Measurements from ENCODE around the gene DDB1.
A peak's percentile ranks its signal among the peaks of the same experiment; 100 is the strongest.
"Not testable (repeated sequence)": the region's sequence is repeated elsewhere in the genome, so short reads cannot be mapped to it uniquely, and the experiment has no call there.

The DDB1 gene

GRCh38 chr11:61254403-61255025, 78.4 kb downstream of the DDB1 start:
- no peak for DNase-seq (ENCODE audit: low read depth)
- no peak overlapping the region for H3K4me3 ChIP-seq (ENCODE audit: control insufficient read depth, low read depth, low read length)

DNA sequence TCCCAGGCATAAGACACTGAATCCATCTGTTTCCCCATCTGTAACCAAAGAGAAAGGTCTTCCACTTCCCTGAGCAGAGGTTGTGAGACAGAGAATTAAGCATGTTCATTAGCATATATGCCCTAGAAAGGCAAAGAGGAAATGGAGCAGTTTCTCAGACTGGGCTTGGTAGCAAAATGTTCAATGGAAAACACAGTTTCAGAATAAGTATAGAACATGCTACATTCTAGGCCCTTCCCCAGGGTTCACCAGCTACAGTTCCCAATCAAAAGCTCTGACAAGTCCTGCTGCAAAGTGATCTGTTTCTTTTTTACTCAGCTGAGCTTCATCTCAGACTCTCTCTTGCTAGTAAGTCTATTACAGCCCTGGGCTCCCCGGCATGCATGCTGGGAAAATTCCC, 80.6 kb downstream of the DDB1 start:
- H3K4me3 ChIP-seq (ENCODE audit: control insufficient read depth, low read depth, low read length); DNase-seq (ENCODE audit: low read depth): not testable (repeated sequence)

More at GRCh38 chr11:61254403-61255025, 78.4 kb downstream of the DDB1 start:
- peak; percentile 97 for TF ChIP-seq CTCF (IDR thresholded peaks at IDR 0.05; ENCODE audit: control insufficient read depth, insufficient read depth, low read depth, low read length, missing control alignments)

DNA sequence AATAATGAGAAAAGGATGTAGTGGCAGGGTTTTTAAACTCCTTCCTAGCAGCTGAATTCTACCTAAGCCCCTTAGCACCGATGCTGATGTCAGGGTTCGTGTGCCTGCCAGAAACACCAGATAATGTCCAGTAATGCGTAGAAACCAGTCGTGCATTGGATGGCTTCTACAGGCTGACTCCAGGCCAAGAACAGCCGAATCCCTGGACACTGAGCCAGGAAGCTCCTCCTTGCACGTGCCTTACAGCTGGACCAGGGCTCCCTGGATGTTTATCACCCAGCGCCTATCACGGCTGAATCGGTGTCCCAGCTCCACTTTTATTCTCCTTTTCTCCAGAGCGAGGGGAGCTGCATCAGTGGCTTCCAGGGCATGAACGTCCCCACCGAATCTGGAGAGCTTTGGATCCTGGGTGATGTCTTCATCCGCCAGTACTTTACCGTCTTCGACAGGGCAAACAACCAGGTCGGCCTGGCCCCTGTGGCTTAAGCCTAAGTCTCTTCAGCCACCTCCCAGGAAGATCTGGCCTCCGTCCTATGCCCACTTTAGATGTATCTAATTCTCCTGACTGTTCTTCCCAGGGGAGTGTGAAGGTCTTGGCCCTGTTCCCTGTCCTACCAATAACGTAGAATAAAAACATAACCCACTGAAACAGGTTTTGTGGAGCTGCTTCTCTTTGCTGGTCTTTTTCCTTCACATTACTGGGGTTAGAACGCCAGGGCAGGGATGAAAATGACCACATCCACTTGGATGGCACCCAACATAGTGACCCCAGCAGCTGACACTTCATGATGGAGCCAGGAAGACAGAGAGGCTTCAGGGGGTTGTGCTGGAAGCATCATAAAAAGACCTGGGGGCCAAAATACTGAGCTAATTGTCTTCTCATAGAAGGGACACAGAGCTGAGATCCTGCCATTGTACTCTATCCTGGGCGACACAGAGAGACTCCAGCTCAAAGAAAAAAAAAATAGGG, 81.8 kb downstream of the DDB1 start:
- DNase-seq (ENCODE audit: low read depth); H3K4me3 ChIP-seq (ENCODE audit: control insufficient read depth, low read depth, low read length): not testable (repeated sequence)
